SKM-1 (cell line): Measurements from ENCODE around the gene ZBTB7B.
A peak's percentile ranks its signal among the peaks of the same experiment; 100 is the strongest.

Source experiments
- DNase-seq: peaks from one replicate; lab custom pipeline; 2025; ENCODE audit not compliant: unreplicated experiment; lab: John Stamatoyannopoulos, UW

ZBTB7B gene

GRCh38 chr1:155003227-155003765 is 694 bp downstream of the ZBTB7B start:
- DNase-seq = no peak

GRCh38 chr1:155003766-155004351 is 1.3 kb downstream of the ZBTB7B start:
- DNase-seq = no peak

- DNase-seq = no peak
Observed at GRCh38 chr1:155004352-155005075, 1.9 kb downstream of the ZBTB7B start.

- no peak for DNase-seq
Observed at GRCh38 chr1:155005076-155006011, 2.7 kb downstream of the ZBTB7B start.

- DNase-seq = peak; percentile 90
Observed at GRCh38 chr1:155006601-155007101, 4.0 kb downstream of the ZBTB7B start.

- DNase-seq = no peak
Observed at GRCh38 chr1:155007251-155007828, 4.7 kb downstream of the ZBTB7B start.

GRCh38 chr1:155008015-155008941 is 5.7 kb downstream of the ZBTB7B start:
- no peak for DNase-seq

GRCh38 chr1:155009221-155009711 is 6.7 kb downstream of the ZBTB7B start:
- DNase-seq = no peak

- DNase-seq = no peak
Observed at GRCh38 chr1:155009742-155010141, 7.1 kb downstream of the ZBTB7B start.

- DNase-seq = peak; percentile 77
Observed at GRCh38 chr1:155010211-155010918, 7.8 kb downstream of the ZBTB7B start.

GRCh38 chr1:155011004-155011416 is 8.4 kb downstream of the ZBTB7B start:
- DNase-seq = no peak

GRCh38 chr1:155011437-155012025 is 8.9 kb downstream of the ZBTB7B start:
- DNase-seq = no peak

- DNase-seq = no peak
Observed at GRCh38 chr1:155012026-155012546, 9.5 kb downstream of the ZBTB7B start.

- no peak for DNase-seq
Observed at GRCh38 chr1:155012776-155013602, 10.4 kb downstream of the ZBTB7B start.

GRCh38 chr1:155013632-155014031 is 11.0 kb downstream of the ZBTB7B start:
- no peak for DNase-seq

- no peak for DNase-seq
Observed at GRCh38 chr1:155014709-155015508, 12.3 kb downstream of the ZBTB7B start.
